ENCODE measurements around the gene UNK.

Gene UNK

GRCh38 chr17:75822119-75822799 is 37.7 kb downstream of the UNK start:
- FAIRE-seq: no peak

GRCh38 chr17:75822800-75823166 is 38.2 kb downstream of the UNK start:
- FAIRE-seq: no peak

- FAIRE-seq: no peak
These were observed 38.8 kb downstream of the UNK start for GRCh38 chr17:75823257-75824041.

GRCh38 chr17:75824050-75824552 is 39.5 kb downstream of the UNK start:
- FAIRE-seq: no peak

- no peak for FAIRE-seq
These were observed 40.1 kb downstream of the UNK start for GRCh38 chr17:75824666-75825065.

- no peak for FAIRE-seq
These were observed 40.5 kb downstream of the UNK start for GRCh38 chr17:75825149-75825552.

GRCh38 chr17:75825748-75826370 is 41.3 kb downstream of the UNK start:
- no peak for FAIRE-seq

- no peak for FAIRE-seq
These were observed 42.1 kb downstream of the UNK start for GRCh38 chr17:75826561-75827307.

GRCh38 chr17:75827308-75828075 is 42.9 kb downstream of the UNK start:
- FAIRE-seq: no peak

- no peak for FAIRE-seq
These were observed 43.4 kb downstream of the UNK start for GRCh38 chr17:75828076-75828400.

GRCh38 chr17:75828741-75829140 is 44.1 kb downstream of the UNK start:
- FAIRE-seq: no peak

GRCh38 chr17:75829747-75830146 is 45.1 kb downstream of the UNK start:
- no peak for FAIRE-seq

GRCh38 chr17:75830164-75831031 is 45.8 kb downstream of the UNK start:
- FAIRE-seq: no peak

- no peak for FAIRE-seq
These were observed 46.5 kb downstream of the UNK start for GRCh38 chr17:75831032-75831571.

- no peak for FAIRE-seq
These were observed 47.6 kb downstream of the UNK start for GRCh38 chr17:75832164-75832651.

GRCh38 chr17:75832652-75833400 is 48.2 kb downstream of the UNK start:
- no peak for FAIRE-seq

GRCh38 chr17:75834279-75834920 is 49.8 kb downstream of the UNK start:
- FAIRE-seq: no peak

- FAIRE-seq: no peak
These were observed 50.5 kb downstream of the UNK start for GRCh38 chr17:75834928-75835653.

- no peak for FAIRE-seq
These were observed 51.0 kb downstream of the UNK start for GRCh38 chr17:75835654-75835987.
